ENCODE data around the gene CENPM. TPM values are rescaled to one million over a fixed set of nuclear protein-coding genes. Genes with fewer than 3 reads are reported as not detected.

CENPM gene
- total RNA-seq, 1 donor from 2014 or later: 22.1 TPM

DNA sequence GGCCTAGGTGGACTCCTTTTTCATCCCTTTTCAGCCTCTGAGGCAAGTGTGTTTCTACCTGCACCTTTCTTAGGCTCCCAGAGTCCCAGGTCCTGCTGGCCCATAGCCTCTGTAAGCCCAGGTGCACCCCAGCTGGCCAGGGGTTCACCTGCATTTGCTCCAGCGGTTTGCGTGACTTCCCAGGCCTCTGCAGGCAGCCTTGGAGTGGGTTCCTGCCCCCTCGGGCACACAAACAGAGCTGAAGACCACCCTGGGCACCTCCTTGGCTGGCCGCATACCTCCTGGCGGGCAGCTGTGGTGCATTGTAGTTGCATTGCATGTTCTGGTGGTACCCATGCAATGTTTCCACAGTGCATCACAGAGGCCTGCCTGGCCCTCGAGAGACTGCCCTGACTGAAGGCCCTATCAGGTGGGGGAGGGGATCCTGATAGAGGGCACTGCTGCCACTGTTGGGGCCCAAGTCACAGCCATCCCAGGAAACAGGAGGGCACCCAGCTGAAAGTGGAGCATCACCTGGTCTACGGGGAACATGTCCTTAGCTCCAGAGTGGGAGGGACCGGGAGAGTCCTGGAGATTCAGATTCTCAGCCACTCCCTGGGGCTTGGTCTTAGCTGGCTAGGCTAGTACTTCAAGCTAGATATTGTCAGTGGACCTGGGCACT lies 46.2 kb downstream of the CENPM start:
- no peak for DNase-seq (ENCODE audit: low read depth, low spot score)

DNA sequence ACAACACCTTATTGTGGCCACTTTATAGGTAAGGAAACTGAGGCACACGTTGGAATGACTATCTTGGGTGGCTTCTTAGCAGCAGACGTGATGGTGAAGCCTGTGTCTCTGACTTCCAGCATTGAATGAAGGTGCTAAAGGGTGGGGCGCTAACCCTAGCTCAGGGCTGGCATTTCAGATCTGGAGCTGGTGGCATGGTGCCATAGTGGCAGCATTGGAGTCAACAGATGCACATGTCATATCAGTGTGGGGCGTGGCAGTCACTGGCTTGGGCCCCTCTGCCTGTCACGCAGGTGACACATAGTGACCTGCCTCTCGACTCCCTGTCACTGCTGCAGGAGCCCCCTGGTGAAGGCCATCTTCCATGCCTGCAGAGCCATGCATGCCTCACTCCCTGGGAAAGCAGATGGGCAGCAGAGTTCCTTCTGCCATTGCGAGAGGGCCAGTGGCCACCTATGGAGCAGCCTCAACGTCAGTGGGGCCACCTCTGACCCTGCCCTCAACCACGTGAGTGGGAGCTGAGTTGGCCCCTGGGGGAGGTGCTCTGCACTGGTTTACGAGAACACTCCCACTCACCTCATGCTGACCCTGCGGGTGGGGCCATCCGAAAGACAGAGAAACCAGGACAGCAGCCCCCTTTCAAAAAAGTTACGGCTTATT lies 46.8 kb downstream of the CENPM start:
- no peak for DNase-seq (ENCODE audit: low read depth, low spot score)

DNA sequence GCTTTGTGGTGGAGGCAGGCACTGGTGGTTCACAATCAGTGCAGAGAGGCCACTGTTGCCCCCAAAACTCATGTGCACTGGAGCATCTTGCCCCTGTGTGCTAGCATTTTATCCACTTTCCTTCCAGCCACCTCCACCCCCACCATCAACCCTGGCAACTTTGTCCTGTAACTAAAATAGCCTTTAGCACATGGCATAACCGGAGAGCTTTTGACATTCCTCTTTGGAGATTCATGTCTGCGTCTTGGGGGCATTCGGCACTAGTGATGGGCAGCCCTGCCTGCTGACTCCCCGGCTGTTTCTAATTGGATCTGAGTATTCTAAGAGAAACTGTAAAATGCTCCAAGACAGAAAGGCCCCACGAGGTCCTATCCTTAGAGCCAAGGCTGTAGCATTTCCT lies 47.8 kb downstream of the CENPM start:
- no peak for DNase-seq (ENCODE audit: low read depth, low spot score)

DNA sequence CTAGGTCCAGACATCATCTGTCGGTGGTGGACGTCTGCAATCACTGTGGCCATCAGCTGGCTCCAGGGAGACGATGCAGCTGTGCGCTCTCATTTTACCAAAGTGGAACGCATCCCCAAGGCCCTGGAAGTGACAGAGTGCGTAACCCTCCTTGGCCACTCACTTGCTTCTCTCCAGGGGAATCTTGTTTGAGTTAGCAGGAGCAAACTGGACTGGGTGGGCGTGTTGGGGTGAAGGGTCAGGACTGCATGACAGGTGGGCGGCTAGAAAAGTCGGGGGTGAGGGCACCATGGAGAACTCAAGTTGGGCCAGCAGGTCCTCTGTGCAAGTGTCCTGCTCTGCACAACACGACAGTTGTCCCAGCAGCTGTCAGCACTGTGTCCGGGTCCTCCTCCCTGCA lies 48.3 kb downstream of the CENPM start:
- no peak for DNase-seq (ENCODE audit: low read depth, low spot score)

GRCh38 chr22:41893591-41894375 lies 53.2 kb downstream of the CENPM start:
- no peak for DNase-seq (ENCODE audit: low read depth, low spot score)

DNA sequence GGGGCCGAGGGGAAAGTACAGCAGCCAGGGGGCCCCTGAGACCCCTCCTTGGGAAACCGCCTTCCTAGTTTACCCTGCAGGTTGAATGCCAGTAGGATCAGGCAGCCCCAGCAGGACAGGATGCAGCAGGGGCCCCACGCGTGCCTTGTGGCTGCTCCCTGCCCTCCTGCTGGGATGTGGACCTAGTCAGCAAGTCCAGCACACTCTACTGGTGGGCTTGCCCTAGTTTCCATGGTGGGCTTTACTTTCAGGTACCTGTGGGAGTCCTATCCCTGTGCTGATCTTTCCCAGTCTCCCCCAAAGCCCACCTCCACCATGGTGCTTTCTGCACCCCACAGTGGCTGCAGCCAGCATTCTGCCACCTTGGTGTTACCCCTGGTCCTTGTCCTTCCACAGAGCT lies 54.2 kb downstream of the CENPM start:
- no peak for DNase-seq (ENCODE audit: low read depth, low spot score)

GRCh38 chr22:41891407-41891806 lies 55.5 kb downstream of the CENPM start:
- DNase-seq (ENCODE audit: low read depth, low spot score): no peak

Other genes with a start within 250 kb of the CENPM start
- 2.2 and 2.5 TPM in 2 replicates for gene MEI1, start 247.6 kb downstream of the CENPM start, total RNA-seq
- gene CCDC134, start 146.5 kb downstream of the CENPM start, total RNA-seq: 6.7 and 11.2 TPM in 2 replicates
- 47.9 and 60.6 TPM in 2 replicates for gene SREBF2, start 114.0 kb downstream of the CENPM start, total RNA-seq
- gene SHISA8, start 32.1 kb downstream of the CENPM start, total RNA-seq: not detected in 2 replicates
- gene TNFRSF13C, start 20.3 kb downstream of the CENPM start, total RNA-seq: 0.13 TPM in 1 of 2 replicates, not detected in the other
- gene SEPTIN3, start 22.3 kb upstream of the CENPM start, total RNA-seq: 0.07 TPM in 2 replicates
- gene WBP2NL, start 51.6 kb upstream of the CENPM start, total RNA-seq: 0.18 and 0.20 TPM in 2 replicates
- 46.4 and 56.8 TPM in 2 replicates for gene NAGA, start 123.7 kb upstream of the CENPM start, total RNA-seq
- gene PHETA2, start 127.1 kb upstream of the CENPM start, total RNA-seq: 17.5 and 25.4 TPM in 2 replicates
- gene SMDT1, start 132.5 kb upstream of the CENPM start, total RNA-seq: 10.8 and 14.5 TPM in 2 replicates
- gene NDUFA6, start 143.6 kb upstream of the CENPM start, total RNA-seq: 61.7 and 65.9 TPM in 2 replicates
- gene CYP2D6, start 183.7 kb upstream of the CENPM start, total RNA-seq: 0.13 and 0.14 TPM in 2 replicates

All from pulmonary artery endothelial cell (primary cell).